DMS53 (cell line): ENCODE results near the gene SH3PXD2A.

Source experiments
- DNase-seq: peaks from one replicate; lab custom pipeline; 2025; lab: John Stamatoyannopoulos, UW

SH3PXD2A gene

GRCh38 chr10:103855424-103855823 is at the start of gene SH3PXD2A:
SH3PXD2A (minus strand) TSS chr10:103855576; CDS start chr10:103855266, 310 bp downstream.
- peak; percentile 72 for DNase-seq

- no peak for DNase-seq
These were observed 45.9 kb upstream of the SH3PXD2A start for GRCh38 chr10:103901299-103901698.

GRCh38 chr10:103899312-103899711 is 43.9 kb upstream of the SH3PXD2A start:
- no peak for DNase-seq

- no peak for DNase-seq
These were observed 41.9 kb upstream of the SH3PXD2A start for GRCh38 chr10:103897241-103897774.

- DNase-seq: peak; percentile 54
These were observed 40.8 kb upstream of the SH3PXD2A start for GRCh38 chr10:103896225-103896624.

GRCh38 chr10:103895411-103896186 is 40.2 kb upstream of the SH3PXD2A start:
- DNase-seq: peak; percentile 63

- DNase-seq: peak; percentile 38
These were observed 39.1 kb upstream of the SH3PXD2A start for GRCh38 chr10:103894441-103894864.

GRCh38 chr10:103893817-103894216 is 38.4 kb upstream of the SH3PXD2A start:
- DNase-seq: no peak

GRCh38 chr10:103892181-103892580 is 36.8 kb upstream of the SH3PXD2A start:
- no peak for DNase-seq

GRCh38 chr10:103890688-103891087 is 35.3 kb upstream of the SH3PXD2A start:
- DNase-seq: no peak

- peak; percentile 93 for DNase-seq
These were observed 34.9 kb upstream of the SH3PXD2A start for GRCh38 chr10:103890194-103890658.

- DNase-seq: no peak
These were observed 33.8 kb upstream of the SH3PXD2A start for GRCh38 chr10:103889121-103889720.

- peak; percentile 76 for DNase-seq
These were observed 32.9 kb upstream of the SH3PXD2A start for GRCh38 chr10:103888113-103888841.

GRCh38 chr10:103885617-103886016 is 30.2 kb upstream of the SH3PXD2A start:
- DNase-seq: no peak

- DNase-seq: peak; percentile 77
These were observed 29.3 kb upstream of the SH3PXD2A start for GRCh38 chr10:103884681-103885139.

- no peak for DNase-seq
These were observed 27.1 kb upstream of the SH3PXD2A start for GRCh38 chr10:103882285-103883007.

- DNase-seq: no peak
These were observed 26.3 kb upstream of the SH3PXD2A start for GRCh38 chr10:103881416-103882284.

GRCh38 chr10:103879831-103880230 is 24.5 kb upstream of the SH3PXD2A start:
- DNase-seq: no peak

GRCh38 chr10:103879409-103879808 is 24.0 kb upstream of the SH3PXD2A start:
- DNase-seq: no peak

GRCh38 chr10:103877861-103878260 is 22.5 kb upstream of the SH3PXD2A start:
- DNase-seq: no peak

GRCh38 chr10:103876155-103876554 is 20.8 kb upstream of the SH3PXD2A start:
- no peak for DNase-seq
